GM12892 (cell line): Measurements from ENCODE around the gene GAS7.

Experiments used
- POLR2A ChIP-seq: IDR thresholded peaks from 2 replicates; pipeline ENCODE4 v1.6.1; 2011; ENCODE audit warnings: low read depth, low read length, control low read depth
- POLR2AphosphoS5 ChIP-seq: IDR thresholded peaks from 2 replicates; pipeline ENCODE4 v1.6.1; 2011; ENCODE audit warnings: low read depth, low read length, control low read depth

DNA sequence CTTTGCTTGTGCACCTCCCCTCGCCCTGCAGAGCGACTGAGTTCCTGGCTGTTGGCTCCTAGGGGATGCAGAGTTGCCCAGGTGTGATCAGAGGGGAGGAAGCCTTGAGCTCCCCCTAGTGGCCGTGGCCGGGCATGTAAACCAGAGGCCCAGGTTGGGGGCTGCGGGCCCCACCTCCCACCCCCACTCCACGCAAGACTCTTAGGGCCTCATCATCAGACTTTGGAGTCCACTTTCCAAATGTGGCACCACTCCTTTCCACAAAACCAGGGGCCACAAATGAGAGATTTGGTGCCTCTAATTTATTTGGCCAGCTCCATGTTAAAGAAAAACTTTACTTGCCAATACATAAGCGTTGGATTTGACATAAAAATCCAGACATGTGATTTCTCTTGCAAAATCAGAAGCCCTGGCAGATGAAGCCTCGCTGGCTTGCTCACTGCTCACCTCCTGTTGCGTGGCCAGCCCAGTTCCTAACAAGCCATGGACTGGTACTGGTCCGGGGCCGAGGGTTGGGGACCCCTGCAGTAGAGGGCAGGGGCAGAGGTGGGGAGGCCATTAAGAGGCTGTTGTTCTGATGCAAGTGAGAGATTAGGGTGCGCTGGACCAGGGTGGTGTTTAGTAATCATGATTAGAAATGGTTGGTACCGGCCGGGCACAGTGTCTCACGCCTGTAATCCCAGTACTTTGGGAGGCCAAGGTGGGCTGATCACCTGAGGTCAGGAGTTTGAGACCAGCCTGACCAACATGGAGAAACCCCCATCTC lies 28.7 kb upstream of the GAS7 start:
- TF ChIP-seq POLR2A (no peak), POLR2AphosphoS5 (no peak)
